ENCODE results near the gene SDHA. TPM values are rescaled to one million over a fixed set of nuclear protein-coding genes. Genes with fewer than 3 reads are reported as not detected.

Gene SDHA
- total and polyA plus RNA-seq, 2 experiments from 2014 or later, result 71.5 to 99.2 TPM

GRCh38 chr5:171801-172331 lies 46.3 kb upstream of the SDHA start:
- Histone ChIP-seq H3K9me3 (ENCODE audit: low read depth) (no peaks in the 10 kb centered on the region), H2AFZ (no peak overlapping the region), H3K36me3 (ENCODE audit: low read depth) (no peaks in the 10 kb centered on the region), H3K4me2 (ENCODE audit: unreplicated experiment) (no peak overlapping the region), H4K20me1 (ENCODE audit: insufficient read depth) (no peaks in the 10 kb centered on the region), H3K79me2 (ENCODE audit: insufficient read depth) (no peaks in the 10 kb centered on the region), H3K27ac (no peak overlapping the region), H3K9ac (no peak overlapping the region), H3K9me2 (ENCODE audit: insufficient read depth) (no peaks in the 10 kb centered on the region), H3K27me3 (replicated peaks; ENCODE audit: insufficient read depth) (peaks cover 10% of the 10 kb centered on the region), H3F3A (ENCODE audit: insufficient read depth) (peaks cover 9% of the 10 kb centered on the region; the same call in 1 of the 2 replicates), H3K4me3 (no peak overlapping the region), H3K4me1 (ENCODE audit: insufficient read depth) (peaks cover 16% of the 10 kb centered on the region)
- in situ Hi-C loops (cut with MboI), result no loop called here
- TF ChIP-seq EZH2 (IDR thresholded peaks at IDR 0.05; ENCODE audit: insufficient read depth, poor library complexity, severe bottlenecking) (no peak), EZH2phosphoT487 (IDR thresholded peaks at IDR 0.05; ENCODE audit: insufficient read depth, low read depth) (no peak)
- no peak for DNase-seq
- 84 to 85% methylated on average over 19 to 21 of the region's 23 CpGs for WGBS, 2 experiments (ENCODE audit: low coverage in 1 of 2, low lambda C conversion rate in 2 of 2, missing lambda C conversion rate in 2 of 2)

GRCh38 chr5:172421-172820 lies 45.7 kb upstream of the SDHA start:
- Histone ChIP-seq H2AFZ (no peak overlapping the region), H3K36me3 (ENCODE audit: low read depth) (no peaks in the 10 kb centered on the region), H3K4me3 (no peak overlapping the region), H3K79me2 (ENCODE audit: insufficient read depth) (no peaks in the 10 kb centered on the region), H3F3A (ENCODE audit: insufficient read depth) (peaks cover 9% of the 10 kb centered on the region; the same call in 1 of the 2 replicates), H4K20me1 (ENCODE audit: insufficient read depth) (no peaks in the 10 kb centered on the region), H3K9ac (no peak overlapping the region), H3K4me1 (ENCODE audit: insufficient read depth) (peaks cover 16% of the 10 kb centered on the region), H3K9me2 (ENCODE audit: insufficient read depth) (no peaks in the 10 kb centered on the region), H3K9me3 (ENCODE audit: low read depth) (no peaks in the 10 kb centered on the region), H3K27me3 (replicated peaks; ENCODE audit: insufficient read depth) (peaks cover 14% of the 10 kb centered on the region), H3K4me2 (ENCODE audit: unreplicated experiment) (no peak overlapping the region), H3K27ac (no peak overlapping the region)
- WGBS, 2 experiments (ENCODE audit: low coverage in 1 of 2, low lambda C conversion rate in 2 of 2, missing lambda C conversion rate in 2 of 2), result 61 to 73% methylated on average over 12 to 13 of the region's 13 CpGs
- DNase-seq, result no peak
- in situ Hi-C loops (cut with MboI), result no loop called here
- TF ChIP-seq EZH2 (IDR thresholded peaks at IDR 0.05; ENCODE audit: insufficient read depth, poor library complexity, severe bottlenecking), result no peak
- TF ChIP-seq EZH2phosphoT487 (IDR thresholded peaks at IDR 0.05; ENCODE audit: insufficient read depth, low read depth), result no peak

- Histone ChIP-seq H4K20me1 (ENCODE audit: insufficient read depth) (no peaks in the 10 kb centered on the region), H2AFZ (no peak overlapping the region), H3K27me3 (replicated peaks; ENCODE audit: insufficient read depth) (peaks cover 14% of the 10 kb centered on the region), H3K4me3 (no peak overlapping the region), H3F3A (ENCODE audit: insufficient read depth) (peaks cover 9% of the 10 kb centered on the region; the same call in 1 of the 2 replicates), H3K9ac (no peak overlapping the region), H3K79me2 (ENCODE audit: insufficient read depth) (no peaks in the 10 kb centered on the region), H3K4me1 (ENCODE audit: insufficient read depth) (peaks cover 13% of the 10 kb centered on the region), H3K36me3 (ENCODE audit: low read depth) (no peaks in the 10 kb centered on the region), H3K4me2 (ENCODE audit: unreplicated experiment) (no peak overlapping the region), H3K27ac (no peak overlapping the region), H3K9me3 (ENCODE audit: low read depth) (no peaks in the 10 kb centered on the region), H3K9me2 (ENCODE audit: insufficient read depth) (no peaks in the 10 kb centered on the region)
- TF ChIP-seq EZH2 (IDR thresholded peaks at IDR 0.05; ENCODE audit: insufficient read depth, poor library complexity, severe bottlenecking) (no peak), EZH2phosphoT487 (IDR thresholded peaks at IDR 0.05; ENCODE audit: insufficient read depth, low read depth) (no peak)
- in situ Hi-C loops (cut with MboI), result no loop called here
- no peak for DNase-seq
- 66% methylated on average over 17 of the region's 17 CpGs for WGBS, 2 experiments (ENCODE audit: low coverage in 1 of 2, low lambda C conversion rate in 2 of 2, missing lambda C conversion rate in 2 of 2)
These were observed 45.3 kb upstream of the SDHA start for GRCh38 chr5:172841-173251.

GRCh38 chr5:173392-174290 lies 44.5 kb upstream of the SDHA start:
- H3K27me3 ChIP-seq (replicated peaks; ENCODE audit: insufficient read depth), result peaks cover 14% of the 10 kb centered on the region
- H2AFZ ChIP-seq, result no peak overlapping the region
- 64 to 67% methylated on average over 21 to 22 of the region's 22 CpGs for WGBS, 2 experiments (ENCODE audit: low coverage in 1 of 2, low lambda C conversion rate in 2 of 2, missing lambda C conversion rate in 2 of 2)
- H3K9me2 ChIP-seq (ENCODE audit: insufficient read depth), result no peaks in the 10 kb centered on the region
- no peak overlapping the region for H3K4me2 ChIP-seq (ENCODE audit: unreplicated experiment)
- no peaks in the 10 kb centered on the region for H4K20me1 ChIP-seq (ENCODE audit: insufficient read depth)
- peaks cover 7% of the 10 kb centered on the region for H3K4me1 ChIP-seq (ENCODE audit: insufficient read depth)
- TF ChIP-seq EZH2phosphoT487 (IDR thresholded peaks at IDR 0.05; ENCODE audit: insufficient read depth, low read depth), result no peak
- no peak for TF ChIP-seq EZH2 (IDR thresholded peaks at IDR 0.05; ENCODE audit: insufficient read depth, poor library complexity, severe bottlenecking)
- no peak overlapping the region for H3K9ac ChIP-seq
- no peaks in the 10 kb centered on the region for H3K9me3 ChIP-seq (ENCODE audit: low read depth)
- no peak overlapping the region for H3K27ac ChIP-seq
- in situ Hi-C loops (cut with MboI), result no loop called here
- DNase-seq, result no peak
- H3F3A ChIP-seq (ENCODE audit: insufficient read depth), result peaks cover 7% of the 10 kb centered on the region; the same call in 1 of the 2 replicates
- H3K36me3 ChIP-seq (ENCODE audit: low read depth), result no peaks in the 10 kb centered on the region
- H3K79me2 ChIP-seq (ENCODE audit: insufficient read depth), result no peaks in the 10 kb centered on the region
- H3K4me3 ChIP-seq, result no peak overlapping the region
